ENCODE data around the gene GNPTG. TPM values are rescaled to one million over a fixed set of nuclear protein-coding genes. Genes with fewer than 3 reads are reported as not detected.

GNPTG gene
- total RNA-seq, 1 donor from 2014 or later: 40.2 TPM

- POLR2A ChIA-PET: interaction anchor here (0.6 to 3.0 kb wide), 23 partner anchors 8 to 1364 kb away, joined by 3 to 26 read pairs (median 3); partner anchors contain the start of genes NUBP2, RPS2, SPSB3 and TRAF7
- Mint-ChIP-seq H3K36me3 (ENCODE audit: low read depth) (peaks cover 30% of the 10 kb centered on the region), H3K4me3 (peak within 1 kb of the TSS; percentile 98), H3K27ac (peak within 1 kb of the TSS; percentile 100), H3K4me1 (peaks cover 67% of the 10 kb centered on the region), H3K27me3 (no peaks in the 10 kb centered on the region), H3K9me3 (no peaks in the 10 kb centered on the region)
- ATAC-seq (ENCODE audit: low read depth) (peak; percentile 69), DNase-seq (peak; percentile 98)
- intact Hi-C loops (cut with micrococcal nuclease): loop anchor here (1.0 to 5.0 kb wide), 5 partner anchors 23 to 474 kb away; partner anchors contain the start of genes NUBP2, SPSB3 and UQCC4
- CTCF ChIA-PET: interaction anchor here (1.0 kb wide), 1 partner anchor 8 kb away, joined by 3 read pairs; no protein-coding TSS in a partner anchor
- no peak for TF ChIP-seq CTCF (IDR thresholded peaks at IDR 0.05)
Observed at GRCh38 chr16:1308977-1309885, 42.5 kb upstream of the GNPTG start, which contains the start of gene UBE2I. Gene UBE2I (plus strand): TSS chr16:1309636. CDS start chr16:1314031, 4,395 bp downstream.

GRCh38 chr16:1309888-1310831 lies 41.6 kb upstream of the GNPTG start:
- CTCF ChIA-PET: interaction anchor here (1.0 to 1.5 kb wide), 2 partner anchors 9 to 21 kb away, joined by 3 to 4 read pairs; no protein-coding TSS in a partner anchor
- DNase-seq: peak; percentile 52
- ATAC-seq (ENCODE audit: low read depth): peak; percentile 14
- Mint-ChIP-seq H3K27ac (peak overlapping the region; percentile 96), H3K4me3 (peak overlapping the region; percentile 98), H3K36me3 (ENCODE audit: low read depth) (peaks cover 33% of the 10 kb centered on the region), H3K9me3 (no peaks in the 10 kb centered on the region), H3K4me1 (peaks cover 61% of the 10 kb centered on the region), H3K27me3 (no peaks in the 10 kb centered on the region)
- POLR2A ChIA-PET: interaction anchor here (0.6 to 3.0 kb wide), 15 partner anchors 10 to 1363 kb away, joined by 3 to 26 read pairs (median 5); partner anchors contain the start of genes MRPL28, TRAF7 and UQCC4
- intact Hi-C loops (cut with micrococcal nuclease): loop anchor here (1.0 to 5.0 kb wide), 5 partner anchors 17 to 473 kb away; partner anchors contain the start of genes NUBP2 and SPSB3
- TF ChIP-seq CTCF (IDR thresholded peaks at IDR 0.05): no peak

- peaks cover 54% of the 10 kb centered on the region for H3K4me1 Mint-ChIP-seq
- ATAC-seq (ENCODE audit: low read depth) (no peak), DNase-seq (no peak)
- H3K36me3 Mint-ChIP-seq (ENCODE audit: low read depth): peaks cover 39% of the 10 kb centered on the region
- TF ChIP-seq CTCF (IDR thresholded peaks at IDR 0.05): no peak
- CTCF ChIA-PET: interaction anchor here (1.5 kb wide), 1 partner anchor 21 kb away, joined by 4 read pairs; no protein-coding TSS in a partner anchor
- H3K9me3 Mint-ChIP-seq: no peaks in the 10 kb centered on the region
- H3K27me3 Mint-ChIP-seq: no peaks in the 10 kb centered on the region
- intact Hi-C loops (cut with micrococcal nuclease): loop anchor here (2.0 kb wide), 1 partner anchor 16 kb away; no protein-coding TSS in a partner anchor
- H3K27ac Mint-ChIP-seq: peak overlapping the region; percentile 96
- POLR2A ChIA-PET: interaction anchor here (0.7 to 3.0 kb wide), 5 partner anchors 11 to 940 kb away, joined by 3 to 26 read pairs (median 3); partner anchors contain the start of gene MRPL28
- H3K4me3 Mint-ChIP-seq: peak overlapping the region; percentile 98
Observed at GRCh38 chr16:1310832-1311200, 40.9 kb upstream of the GNPTG start.

GRCh38 chr16:1311212-1311737 lies 40.5 kb upstream of the GNPTG start:
- H3K36me3 Mint-ChIP-seq (ENCODE audit: low read depth): peaks cover 44% of the 10 kb centered on the region
- TF ChIP-seq CTCF (IDR thresholded peaks at IDR 0.05): no peak
- no peaks in the 10 kb centered on the region for H3K9me3 Mint-ChIP-seq
- ChIA-PET CTCF (interaction anchor here (1.5 kb wide), 1 partner anchor 20 kb away, joined by 4 read pairs; no protein-coding TSS in a partner anchor), POLR2A (interaction anchor here (0.7 to 3.0 kb wide), 5 partner anchors 11 to 941 kb away, joined by 3 to 26 read pairs (median 3); partner anchors contain the start of gene MRPL28)
- H3K4me3 Mint-ChIP-seq: peak overlapping the region; percentile 98
- no peaks in the 10 kb centered on the region for H3K27me3 Mint-ChIP-seq
- ATAC-seq (ENCODE audit: low read depth) (no peak), DNase-seq (no peak)
- intact Hi-C loops (cut with micrococcal nuclease): loop anchor here (2.0 kb wide), 1 partner anchor 16 kb away; no protein-coding TSS in a partner anchor
- peaks cover 50% of the 10 kb centered on the region for H3K4me1 Mint-ChIP-seq
- peak overlapping the region; percentile 96 for H3K27ac Mint-ChIP-seq
